Breast epithelium (tissue), 4 donors: ENCODE data around the gene ANGPTL1. TPM values are rescaled to one million over a fixed set of nuclear protein-coding genes. Genes with fewer than 3 reads are reported as not detected.

ENCODE experiments used
- DNase-seq, 2 donors: peaks; one replicate each; pipeline ENCODE4 v3.0.0-alpha.2; 2019; ENCODE audit warnings: low spot score in 2 of 2
- H3K27ac ChIP-seq, 2 donors: fragments of 200-600 bp; sonication (generic) in 1 of 2; one replicate each; pipeline ENCODE4 v1.5.1; 2016 to 2019; ENCODE audit warnings: mild to moderate bottlenecking in 1 of 2
- H3K27me3 ChIP-seq, 2 donors: fragments of 200-600 bp; sonication (generic) in 1 of 2; one replicate each; pipeline versions ENCODE4 v1.5.1 to v1.6.0; 2017 to 2019; ENCODE audit warnings: control low read depth in 1 of 2, mild to moderate bottlenecking in 1 of 2
- H3K36me3 ChIP-seq: fragments of 200-600 bp; one replicate; pipeline ENCODE4 v1.5.1; 2019
- H3K4me1 ChIP-seq, 2 donors: fragments of 200-600 bp; sonication (generic); one replicate each; pipeline ENCODE4 v1.5.1; 2016 to 2019; ENCODE audit warnings: control low read depth in 1 of 2
- H3K4me3 ChIP-seq, 3 donors: fragments of 200-600 bp; sonication (generic); 1 replicate in 2 of 3; 2 replicates in 1 of 3; pipeline ENCODE4 v1.5.1; 2016 to 2019; ENCODE audit warnings: mild to moderate bottlenecking in 3 of 3, moderate library complexity in 2 of 3
- H3K9me3 ChIP-seq, 2 donors: fragments of 200-600 bp; sonication (generic) in 1 of 2; one replicate each; pipeline ENCODE4 v1.5.1; 2016 to 2019; ENCODE audit warnings: control low read depth in 1 of 2
- POLR2A ChIP-seq: fragments of 450-650 bp; IDR thresholded peaks from one replicate; pipeline ENCODE4 v1.6.1; 2016; ENCODE audit warnings: antibody characterized with exemption, mild to moderate bottlenecking, moderate library complexity
- POLR2AphosphoS5 ChIP-seq, 3 donors: sonication (generic); formaldehyde crosslinking; IDR thresholded peaks; one replicate each; pipeline ENCODE4 v1.6.1; 2017; ENCODE audit warnings: antibody characterized with exemption in 3 of 3
- intact Hi-C: fragments of 100-400 bp; cut with DNase I; formaldehyde crosslinking; loops from one replicate; pipeline ENCODE4 v1.15.1; 2023; ENCODE audit warnings: low total_unique reads
- total RNA-seq, 3 donors: library from RNA; depleted of rRNA; stranded (reverse); fragments of >200 nt; gene quantifications; one replicate each; pipeline ENCODE4 v1.1.0, GENCODE V29; 2016
- TF ChIP-seq, protein P1 (sequence below), 3 donors: fragments of 450-650 bp; IDR thresholded peaks; one replicate each; pipeline ENCODE4 v1.5.1; 2016 to 2017; ENCODE audit warnings: antibody characterized with exemption in 3 of 3, mild to moderate bottlenecking in 3 of 3, moderate library complexity in 3 of 3

ANGPTL1 gene
- total RNA-seq, 3 donors from 2014 or later = 25.2 to 137 (median 30.2) TPM

DNA sequence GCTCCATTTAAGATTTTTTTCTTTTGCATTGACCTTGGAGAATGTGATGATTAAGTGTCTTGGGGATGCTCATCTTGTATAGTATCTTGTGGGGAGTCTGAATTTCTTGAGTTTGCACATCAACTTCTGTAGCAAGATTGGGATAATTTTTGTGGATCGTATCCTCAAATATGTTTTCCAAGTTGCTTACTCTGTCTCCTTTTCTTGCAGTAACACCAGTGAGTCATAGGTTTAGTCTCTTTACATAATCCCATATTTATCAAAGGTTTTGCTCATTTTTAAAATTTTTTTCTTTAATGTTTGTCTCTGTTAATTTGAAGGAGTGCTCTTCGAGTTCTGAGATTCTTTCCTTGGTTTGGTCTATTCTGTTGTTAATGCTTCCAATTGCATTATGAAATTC is 41.7 kb upstream of the ANGPTL1 start:
- Histone ChIP-seq H3K9me3 (no peaks in the 10 kb centered on the region), H3K27ac (no peak overlapping the region), H3K36me3 (no peaks in the 10 kb centered on the region), H3K4me1 (no peaks in the 10 kb centered on the region), H3K4me3 (no peak overlapping the region), H3K27me3 (no peaks in the 10 kb centered on the region)
- DNase-seq = no peak
- intact Hi-C loops = no loop called here
- no peak for TF ChIP-seq POLR2AphosphoS5 (IDR thresholded peaks at IDR 0.05)
- no peak for TF ChIP-seq POLR2A
- TF ChIP-seq, protein P1, sequence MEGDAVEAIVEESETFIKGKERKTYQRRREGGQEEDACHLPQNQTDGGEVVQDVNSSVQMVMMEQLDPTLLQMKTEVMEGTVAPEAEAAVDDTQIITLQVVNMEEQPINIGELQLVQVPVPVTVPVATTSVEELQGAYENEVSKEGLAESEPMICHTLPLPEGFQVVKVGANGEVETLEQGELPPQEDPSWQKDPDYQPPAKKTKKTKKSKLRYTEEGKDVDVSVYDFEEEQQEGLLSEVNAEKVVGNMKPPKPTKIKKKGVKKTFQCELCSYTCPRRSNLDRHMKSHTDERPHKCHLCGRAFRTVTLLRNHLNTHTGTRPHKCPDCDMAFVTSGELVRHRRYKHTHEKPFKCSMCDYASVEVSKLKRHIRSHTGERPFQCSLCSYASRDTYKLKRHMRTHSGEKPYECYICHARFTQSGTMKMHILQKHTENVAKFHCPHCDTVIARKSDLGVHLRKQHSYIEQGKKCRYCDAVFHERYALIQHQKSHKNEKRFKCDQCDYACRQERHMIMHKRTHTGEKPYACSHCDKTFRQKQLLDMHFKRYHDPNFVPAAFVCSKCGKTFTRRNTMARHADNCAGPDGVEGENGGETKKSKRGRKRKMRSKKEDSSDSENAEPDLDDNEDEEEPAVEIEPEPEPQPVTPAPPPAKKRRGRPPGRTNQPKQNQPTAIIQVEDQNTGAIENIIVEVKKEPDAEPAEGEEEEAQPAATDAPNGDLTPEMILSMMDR (IDR thresholded peaks at IDR 0.05) = no peak

DNA sequence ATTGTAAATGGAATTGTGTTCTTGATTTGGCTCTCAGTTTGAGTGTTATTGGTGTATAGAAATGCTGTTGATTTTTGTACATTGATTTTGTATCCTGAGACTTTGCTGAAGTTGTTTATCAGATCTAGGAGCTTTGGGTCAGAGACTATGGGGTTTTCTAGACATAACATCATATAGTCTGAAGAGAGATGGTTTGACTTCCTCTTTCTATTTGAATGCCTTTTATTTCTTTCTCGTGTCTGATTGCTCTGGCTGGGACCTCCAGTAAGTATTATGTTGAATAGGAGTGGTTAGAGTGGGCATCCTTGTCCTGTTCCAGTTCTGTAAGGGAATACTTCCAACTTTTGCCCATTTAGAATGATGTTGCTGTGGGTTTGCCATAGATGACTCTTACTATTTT is 39.1 kb upstream of the ANGPTL1 start:
- TF ChIP-seq POLR2A (no peak), POLR2AphosphoS5 (IDR thresholded peaks at IDR 0.05) (no peak)
- TF ChIP-seq, protein P1 (IDR thresholded peaks at IDR 0.05) = no peak
- Histone ChIP-seq H3K27ac (no peak overlapping the region), H3K9me3 (no peaks in the 10 kb centered on the region), H3K36me3 (no peaks in the 10 kb centered on the region), H3K4me1 (no peaks in the 10 kb centered on the region), H3K4me3 (no peak overlapping the region), H3K27me3 (no peaks in the 10 kb centered on the region)
- DNase-seq = no peak
- intact Hi-C loops = no loop called here

DNA sequence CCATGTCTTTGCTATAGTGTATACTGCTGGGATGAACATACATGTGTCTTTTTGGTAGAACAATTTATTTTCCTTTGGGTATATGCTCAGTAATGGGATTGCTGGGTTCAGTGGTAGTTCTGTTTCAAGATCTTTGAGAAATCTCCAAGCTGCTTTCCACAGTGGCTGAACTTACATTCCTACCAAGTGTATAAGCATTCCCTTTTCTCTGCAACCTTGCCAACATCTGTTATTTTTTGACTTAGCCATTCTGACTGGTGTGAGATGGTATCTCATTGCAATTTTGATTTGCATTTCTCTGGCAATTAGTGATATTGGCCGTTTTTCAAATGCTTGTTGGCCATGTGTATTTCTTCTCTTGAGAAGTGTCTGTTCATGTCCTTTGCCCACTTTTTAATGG is 37.5 kb upstream of the ANGPTL1 start:
- intact Hi-C loops = no loop called here
- no peaks in the 10 kb centered on the region for H3K36me3 ChIP-seq
- TF ChIP-seq POLR2A = no peak
- TF ChIP-seq, protein P1 (IDR thresholded peaks at IDR 0.05) = no peak
- TF ChIP-seq POLR2AphosphoS5 (IDR thresholded peaks at IDR 0.05) = no peak
- no peak overlapping the region for H3K27ac ChIP-seq
- no peaks in the 10 kb centered on the region for H3K9me3 ChIP-seq
- H3K4me3 ChIP-seq = no peak overlapping the region
- no peaks in the 10 kb centered on the region for H3K27me3 ChIP-seq
- no peaks in the 10 kb centered on the region for H3K4me1 ChIP-seq
- DNase-seq = no peak

DNA sequence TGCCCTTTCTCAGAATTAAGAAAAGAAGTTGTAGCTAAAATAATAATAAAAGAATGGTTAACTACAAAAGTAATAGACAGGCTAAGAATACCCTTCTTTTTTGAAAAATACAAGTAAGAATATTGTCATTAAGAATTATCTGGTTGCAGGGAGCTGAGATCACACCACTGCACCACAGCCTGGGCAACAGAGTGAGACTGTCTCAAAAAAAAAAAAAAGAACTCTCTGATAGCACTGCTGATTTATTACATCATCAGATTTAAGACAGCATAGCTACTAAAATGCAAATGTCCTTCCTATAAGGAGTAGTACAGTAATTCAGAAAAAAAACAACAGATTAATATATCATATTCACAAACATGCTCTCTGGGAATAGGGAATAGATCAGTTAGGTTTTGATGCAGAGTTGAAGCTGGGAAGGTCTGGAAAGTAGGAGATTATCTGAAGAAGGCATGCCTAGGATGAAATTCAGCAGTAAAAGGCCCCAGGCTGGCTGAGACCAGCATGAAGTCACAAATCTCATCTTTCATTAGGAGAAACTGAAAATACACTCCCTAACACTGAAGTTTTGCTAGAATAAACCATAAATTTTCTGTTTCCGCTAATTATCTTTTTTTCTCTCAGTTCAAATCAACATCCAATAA is 30.7 kb upstream of the ANGPTL1 start:
- Histone ChIP-seq H3K9me3 (no peaks in the 10 kb centered on the region), H3K27me3 (no peaks in the 10 kb centered on the region), H3K27ac (no peak overlapping the region), H3K36me3 (peaks cover 4% of the 10 kb centered on the region), H3K4me3 (no peak overlapping the region), H3K4me1 (no peaks in the 10 kb centered on the region)
- no peak for DNase-seq
- intact Hi-C loops = no loop called here
- no peak for TF ChIP-seq POLR2AphosphoS5 (IDR thresholded peaks at IDR 0.05)
- TF ChIP-seq, protein P1 (IDR thresholded peaks at IDR 0.05) = no peak
- no peak for TF ChIP-seq POLR2A

DNA sequence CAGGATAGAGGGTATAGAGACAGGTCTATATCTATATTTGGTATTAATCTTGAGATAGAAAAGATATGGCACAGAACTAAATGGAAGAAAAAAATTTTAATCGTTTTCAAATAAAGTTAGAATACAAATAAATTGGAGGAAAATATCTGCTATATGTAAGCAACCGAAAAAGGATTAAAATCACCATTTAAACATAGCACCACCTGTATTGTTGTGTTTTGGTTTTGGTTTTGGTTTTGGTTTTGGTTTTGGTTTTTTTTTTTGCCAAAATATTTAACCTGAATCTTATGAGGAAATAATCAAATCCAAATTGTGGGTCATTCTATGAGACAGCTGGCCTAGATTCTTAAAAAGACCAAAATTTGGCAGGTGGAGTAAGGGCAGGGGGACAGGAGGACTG is 28.5 kb upstream of the ANGPTL1 start:
- no peaks in the 10 kb centered on the region for H3K4me1 ChIP-seq
- no peaks in the 10 kb centered on the region for H3K9me3 ChIP-seq
- H3K27ac ChIP-seq = no peak overlapping the region
- DNase-seq = no peak
- intact Hi-C loops = no loop called here
- H3K27me3 ChIP-seq = no peaks in the 10 kb centered on the region
- no peak for TF ChIP-seq POLR2A
- H3K4me3 ChIP-seq = no peak overlapping the region
- H3K36me3 ChIP-seq = peaks cover 4% of the 10 kb centered on the region

DNA sequence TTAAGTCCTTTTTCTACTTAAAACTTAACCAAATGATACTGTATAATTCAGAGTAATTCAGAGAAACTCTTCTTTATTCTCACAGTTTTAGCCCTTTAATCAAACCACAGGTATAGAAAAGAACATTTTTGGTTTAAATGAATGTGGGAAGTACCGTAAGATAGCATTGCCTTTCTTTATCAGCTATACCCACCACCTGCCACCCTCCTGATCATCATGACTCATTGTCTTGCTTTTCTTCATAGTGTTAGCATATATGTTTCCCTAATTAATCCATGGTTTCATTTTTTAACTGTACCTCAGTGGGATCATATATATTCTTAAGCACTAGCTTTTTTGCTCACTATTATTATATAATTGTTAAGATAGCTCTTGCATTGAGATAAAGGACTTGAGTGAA is 27.5 kb upstream of the ANGPTL1 start:
- Histone ChIP-seq H3K4me1 (no peaks in the 10 kb centered on the region), H3K9me3 (no peaks in the 10 kb centered on the region), H3K27ac (no peak overlapping the region), H3K27me3 (no peaks in the 10 kb centered on the region), H3K4me3 (no peak overlapping the region), H3K36me3 (peaks cover 4% of the 10 kb centered on the region)
- TF ChIP-seq POLR2A (no peak), POLR2AphosphoS5 (IDR thresholded peaks at IDR 0.05) (no peak)
- TF ChIP-seq, protein P1 (IDR thresholded peaks at IDR 0.05) = no peak
- intact Hi-C loops = no loop called here
- DNase-seq = no peak
